T-cell (primary cell): ENCODE results near the gene APLP2. TPM values are rescaled to one million over a fixed set of nuclear protein-coding genes. Genes with fewer than 3 reads are reported as not detected.

Experiments used
- ATAC-seq, 4 experiments: fragments of 200-7000 bp in 3 of 4; fragments of 150-1000 bp in 1 of 4; cut with Tn5 transposase; replicated peaks in 1 of 4; 1 replicate in 3 of 4; 2 replicates in 1 of 4; pipeline ENCODE4 v1.10.0; 2021; ENCODE audit warnings: moderate library complexity in 3 of 4, mild to moderate bottlenecking in 2 of 4, moderate number of reproducible peaks in 1 of 4
- CTCF ChIA-PET, 2 donors: fragments of 300-600 bp; sonication (Branson Sonifier 250); formaldehyde crosslinking; loops; one replicate each; lab custom pipeline; 2022; ENCODE audit warnings: antibody characterized with exemption in 2 of 2; lab: Charles Lee
- POLR2A ChIA-PET, 2 donors: fragments of 300-600 bp; sonication (Branson Sonifier 250); formaldehyde crosslinking; loops; one replicate each; lab custom pipeline; 2022; ENCODE audit warnings: antibody characterized with exemption in 2 of 2; lab: Charles Lee
- DNase-seq, 35 experiments: peaks; one replicate each; pipeline versions ENCODE4 v3.0.0 to v3.0.0-alpha.2; 2013 to 2023
- H3K27ac ChIP-seq: one replicate; pipeline ENCODE4 v1.5.1; 2013; ENCODE audit warnings: low read length
- H3K27me3 ChIP-seq, 2 experiments: replicated peaks in 1 of 2; 1 replicate in 1 of 2; 2 replicates in 1 of 2; pipeline versions ENCODE4 v1.6.1 to v1.7.0; 2013; ENCODE audit warnings: low read length in 1 of 2, mixed read lengths in 1 of 2; ENCODE audit not compliant: control insufficient read depth in 2 of 2, insufficient read depth in 2 of 2; ENCODE audit errors: extremely low read depth in 1 of 2
- H3K36me3 ChIP-seq, 2 donors: 1 replicate in 1 of 2; 2 replicates in 1 of 2; pipeline versions ENCODE4 v1.6.1 to v1.7.0; 2013; ENCODE audit warnings: low read length in 1 of 2; ENCODE audit not compliant: control insufficient read depth in 2 of 2, insufficient read depth in 1 of 2; ENCODE audit errors: extremely low read depth in 1 of 2
- H3K4me1 ChIP-seq, 2 experiments: 1 replicate in 1 of 2; 2 replicates in 1 of 2; pipeline versions ENCODE4 v1.6.1 to v1.7.0; 2013; ENCODE audit warnings: low read length in 2 of 2, mixed read lengths in 1 of 2; ENCODE audit not compliant: insufficient read depth in 2 of 2, control insufficient read depth in 1 of 2; ENCODE audit errors: extremely low read depth in 1 of 2
- H3K4me3 ChIP-seq, 2 donors: 1 replicate in 1 of 2; 2 replicates in 1 of 2; pipeline versions ENCODE4 v1.5.1 to v1.7.0; 2013; ENCODE audit warnings: mild to moderate bottlenecking in 2 of 2, low read length in 1 of 2, moderate library complexity in 1 of 2; ENCODE audit not compliant: control insufficient read depth in 1 of 2; ENCODE audit errors: extremely low read depth in 1 of 2
- H3K9me3 ChIP-seq: 2 replicates; pipeline ENCODE4 v1.7.0; 2013
- H3K27ac Mint-ChIP-seq, 2 donors: one replicate each; pipeline ENCODE4 v1.8.0; 2020 to 2021; ENCODE audit warnings: mild to moderate bottlenecking in 2 of 2, mixed read lengths in 2 of 2
- H3K27me3 Mint-ChIP-seq, 2 donors: one replicate each; pipeline ENCODE4 v1.8.0; 2021 to 2022; ENCODE audit warnings: mixed read lengths in 2 of 2
- H3K36me3 Mint-ChIP-seq: one replicate; pipeline ENCODE4 v1.8.0; 2021; ENCODE audit warnings: mixed read lengths
- H3K4me1 Mint-ChIP-seq, 3 donors: one replicate each; pipeline ENCODE4 v1.8.0; 2020 to 2022; ENCODE audit warnings: mixed read lengths in 3 of 3, mild to moderate bottlenecking in 1 of 3
- H3K4me3 Mint-ChIP-seq, 3 donors: one replicate each; pipeline ENCODE4 v1.8.0; 2020 to 2022; ENCODE audit warnings: mild to moderate bottlenecking in 3 of 3, mixed read lengths in 3 of 3, moderate library complexity in 3 of 3
- H3K9me3 Mint-ChIP-seq, 3 donors: one replicate each; pipeline ENCODE4 v1.8.0; 2020 to 2022; ENCODE audit warnings: mixed read lengths in 3 of 3
- WGBS: methylation state at CpG from one replicate; pipeline ENCODE4 v1.1.5; 2013; ENCODE audit warnings: missing lambda C conversion rate; ENCODE audit not compliant: insufficient coverage; 5-methylcytosine and 5-hydroxymethylcytosine counted together
- total RNA-seq, 35 experiments: library from RNA in 6 of 35; stranded (reverse) in 6 of 35; fragments of 120-200 nt in 1 of 35; gene quantifications; one replicate each; pipeline versions ENCODE4 v1.2.1 to v1.2.4 and lab custom pipeline; 2013 to 2026

APLP2 gene
- total RNA-seq, 5 donors from 2014 or later (not counting 1 experiment from before 2014, with no cell fraction given) = 36.4 to 61.9 (median 51.0) TPM

DNA sequence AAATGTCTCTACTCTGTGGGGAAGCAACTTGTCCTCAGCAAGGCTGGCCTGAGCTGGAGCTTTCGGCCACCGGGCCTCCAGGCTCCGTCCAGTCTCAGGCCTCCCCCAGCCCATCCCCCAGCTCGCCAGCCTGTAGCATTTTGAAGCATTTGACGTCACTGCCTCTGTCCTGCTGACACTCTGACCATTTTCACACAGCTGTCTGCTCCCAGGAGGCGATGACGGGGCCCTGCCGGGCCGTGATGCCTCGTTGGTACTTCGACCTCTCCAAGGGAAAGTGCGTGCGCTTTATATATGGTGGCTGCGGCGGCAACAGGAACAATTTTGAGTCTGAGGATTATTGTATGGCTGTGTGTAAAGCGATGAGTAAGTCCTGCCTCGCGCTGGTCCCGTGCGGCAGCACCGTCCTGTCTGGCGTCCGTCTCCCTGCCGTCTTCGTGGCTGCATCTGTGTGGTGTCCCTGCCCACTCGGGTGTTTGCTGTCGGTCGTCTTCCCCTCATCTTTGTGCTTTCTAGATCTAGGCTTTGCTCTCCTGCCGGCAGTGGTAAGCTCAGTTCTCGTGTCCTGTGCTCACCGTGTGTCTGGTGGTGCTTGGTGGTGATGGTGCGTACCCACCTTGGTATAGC lies 53.8 kb downstream of the APLP2 start:
- H3K4me1 ChIP-seq = peaks cover 16 to 32% of the 10 kb centered on the region in 2 experiments
- Mint-ChIP-seq H3K4me1 (peaks cover 35 to 42% (median 39%) of the 10 kb centered on the region in 3 donors), H3K27ac (no peak overlapping the region), H3K27me3 (no peaks in the 10 kb centered on the region), H3K36me3 (peaks cover 31% of the 10 kb centered on the region), H3K9me3 (no peaks in the 10 kb centered on the region), H3K4me3 (no peak overlapping the region)
- H3K27ac ChIP-seq = no peak overlapping the region
- ChIA-PET POLR2A (no interaction called here), CTCF (no interaction called here)
- DNase-seq = no peak
- no peaks in the 10 kb centered on the region for H3K9me3 ChIP-seq
- H3K27me3 ChIP-seq = no peaks in the 10 kb centered on the region
- no peak overlapping the region for H3K4me3 ChIP-seq
- ATAC-seq = no peak
- peaks cover 2 to 51% of the 10 kb centered on the region in 2 donors for H3K36me3 ChIP-seq
- 96% methylated on average over 27 of the region's 32 CpGs for WGBS

DNA sequence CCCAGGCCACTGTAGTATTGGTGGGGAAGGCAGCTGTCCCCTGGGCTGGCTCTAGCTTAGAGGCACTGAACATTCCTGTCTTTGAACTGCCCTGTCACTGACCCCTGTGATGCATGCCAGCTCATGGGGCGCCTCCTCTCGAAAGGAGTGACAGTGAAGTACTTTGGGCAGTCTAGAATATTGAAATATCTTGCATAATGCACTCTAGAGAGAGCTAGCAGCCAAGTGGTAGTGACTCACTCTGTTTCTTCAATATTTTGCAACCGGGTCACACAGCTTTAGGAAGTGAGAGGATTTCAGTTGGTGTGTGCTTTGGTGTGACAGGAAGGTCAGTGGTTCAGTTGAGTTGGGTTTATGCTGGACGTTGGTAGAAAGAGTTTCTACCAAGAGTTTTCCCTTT lies 54.4 kb downstream of the APLP2 start:
- H3K4me1 ChIP-seq = peaks cover 10 to 27% of the 10 kb centered on the region in 2 experiments
- POLR2A ChIA-PET = no interaction called here

DNA sequence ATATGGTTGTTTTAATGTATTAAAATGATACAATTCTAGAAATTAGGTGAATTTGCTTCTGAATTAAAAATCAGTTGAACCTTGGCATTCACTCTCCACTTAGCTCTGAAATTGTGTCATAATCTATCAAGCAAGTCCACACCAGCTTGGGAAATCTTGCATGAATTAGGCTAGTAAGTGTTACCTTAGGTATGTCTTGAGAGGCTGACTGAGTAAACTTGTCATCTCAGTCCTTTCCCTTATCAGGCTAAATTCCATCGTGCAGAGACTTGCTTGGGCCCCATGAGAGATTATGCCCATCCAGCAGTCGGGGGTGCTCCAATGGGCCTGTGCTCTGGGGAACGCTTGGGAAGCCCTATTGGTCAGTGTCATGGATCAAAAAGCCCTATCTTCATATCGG lies 55.9 kb downstream of the APLP2 start:
- ChIA-PET POLR2A (interaction anchor here in 1 of 2 donors (0.6 kb wide), 1 partner anchor 20 kb away, joined by 3 read pairs; no protein-coding TSS in a partner anchor), CTCF (no interaction called here)
- DNase-seq = no peak
- ATAC-seq = no peak
- Mint-ChIP-seq H3K27me3 (no peaks in the 10 kb centered on the region), H3K36me3 (peaks cover 45% of the 10 kb centered on the region), H3K4me3 (no peak overlapping the region), H3K27ac (no peak overlapping the region), H3K4me1 (peaks cover 18 to 21% (median 19%) of the 10 kb centered on the region in 3 donors), H3K9me3 (no peaks in the 10 kb centered on the region)
- no peaks in the 10 kb centered on the region for H3K9me3 ChIP-seq
- H3K4me1 ChIP-seq = peaks cover 4 to 17% of the 10 kb centered on the region in 2 experiments
- H3K36me3 ChIP-seq = peaks cover 2 to 63% of the 10 kb centered on the region in 2 donors
- 92% methylated on average over 3 of the region's 4 CpGs for WGBS
- no peak overlapping the region for H3K27ac ChIP-seq
- no peaks in the 10 kb centered on the region for H3K27me3 ChIP-seq
- H3K4me3 ChIP-seq = no peak overlapping the region

More for the DNA sequence above, 54.4 kb downstream of the APLP2 start:
- Mint-ChIP-seq H3K9me3 (no peaks in the 10 kb centered on the region), H3K27me3 (no peaks in the 10 kb centered on the region), H3K4me3 (no peak overlapping the region), H3K36me3 (peaks cover 34% of the 10 kb centered on the region), H3K27ac (no peak overlapping the region), H3K4me1 (peaks cover 30 to 37% (median 33%) of the 10 kb centered on the region in 3 donors)
- H3K27ac ChIP-seq = no peak overlapping the region
- H3K9me3 ChIP-seq = no peaks in the 10 kb centered on the region
- CTCF ChIA-PET = no interaction called here
- ATAC-seq (no peak), DNase-seq (peak in 5 of 35 experiments; percentile 3 to 48 (median 14))
- peaks cover 2 to 57% of the 10 kb centered on the region in 2 donors for H3K36me3 ChIP-seq
- no peak overlapping the region for H3K4me3 ChIP-seq
- H3K27me3 ChIP-seq = no peaks in the 10 kb centered on the region
- WGBS = 92% methylated on average over 2 of the region's 4 CpGs

DNA sequence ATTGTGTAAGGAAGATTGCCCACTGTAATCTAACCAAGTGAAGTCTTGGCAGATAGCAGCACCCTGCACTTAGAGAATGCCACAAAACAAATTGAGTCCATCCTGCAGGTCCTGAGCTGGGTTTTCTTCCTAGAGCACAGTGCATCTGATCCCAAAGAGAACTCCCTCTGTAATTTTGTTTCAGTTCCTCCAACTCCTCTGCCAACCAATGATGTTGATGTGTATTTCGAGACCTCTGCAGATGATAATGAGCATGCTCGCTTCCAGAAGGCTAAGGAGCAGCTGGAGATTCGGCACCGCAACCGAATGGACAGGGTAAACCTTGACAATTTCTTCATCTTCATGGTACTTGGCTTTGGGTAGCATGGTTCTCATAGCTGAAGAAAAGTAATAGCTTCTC lies 56.8 kb downstream of the APLP2 start:
- 100% methylated on average over 5 of the region's 5 CpGs for WGBS

DNA sequence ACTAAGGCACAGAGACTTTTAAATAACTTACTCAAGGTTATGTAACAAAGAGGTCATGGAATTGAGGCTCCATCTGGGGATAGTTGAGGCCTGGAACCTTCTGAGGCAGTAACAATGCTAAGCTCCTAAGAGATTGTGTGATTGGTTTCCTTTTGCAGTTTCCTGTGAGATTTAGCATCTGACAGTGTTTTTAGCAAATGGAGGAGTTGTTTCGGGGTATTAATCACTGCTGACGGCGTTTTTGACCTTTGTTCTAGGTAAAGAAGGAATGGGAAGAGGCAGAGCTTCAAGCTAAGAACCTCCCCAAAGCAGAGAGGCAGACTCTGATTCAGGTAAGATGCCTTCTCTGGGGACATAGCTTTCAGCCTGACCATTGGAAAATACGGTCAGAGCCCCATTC lies 57.8 kb downstream of the APLP2 start:
- Mint-ChIP-seq H3K36me3 (peaks cover 41% of the 10 kb centered on the region), H3K27ac (no peak overlapping the region), H3K4me1 (peaks cover under 1 to 2% (median under 1%) of the 10 kb centered on the region in 3 donors), H3K4me3 (no peak overlapping the region), H3K27me3 (no peaks in the 10 kb centered on the region), H3K9me3 (no peaks in the 10 kb centered on the region)
- POLR2A ChIA-PET = interaction anchor here (0.6 to 0.8 kb wide), 2 partner anchors 12 to 314 kb away, joined by 4 to 6 read pairs; no protein-coding TSS in a partner anchor
- Histone ChIP-seq H3K27ac (no peak overlapping the region), H3K27me3 (no peaks in the 10 kb centered on the region), H3K4me3 (no peak overlapping the region), H3K4me1 (no peaks in the 10 kb centered on the region), H3K36me3 (peaks cover 2 to 67% of the 10 kb centered on the region in 2 donors), H3K9me3 (no peaks in the 10 kb centered on the region)
- WGBS = no CpG with 5 or more reads among the region's 4 CpGs
- ATAC-seq (no peak), DNase-seq (no peak)
- CTCF ChIA-PET = interaction anchor here (0.5 to 1.2 kb wide), 6 partner anchors 10 to 386 kb away, joined by 3 to 7 read pairs (median 4); no protein-coding TSS in a partner anchor

More for the DNA sequence above, 56.8 kb downstream of the APLP2 start:
- Histone ChIP-seq H3K4me1 (peaks cover 4 to 10% of the 10 kb centered on the region in 2 experiments), H3K27ac (no peak overlapping the region), H3K9me3 (no peaks in the 10 kb centered on the region), H3K36me3 (peaks cover 2 to 68% of the 10 kb centered on the region in 2 donors), H3K27me3 (no peaks in the 10 kb centered on the region), H3K4me3 (no peak overlapping the region)
- no peak for DNase-seq
- Mint-ChIP-seq H3K4me3 (no peak overlapping the region), H3K27me3 (no peaks in the 10 kb centered on the region), H3K9me3 (no peaks in the 10 kb centered on the region), H3K4me1 (peaks cover 10 to 12% (median 10%) of the 10 kb centered on the region in 3 donors), H3K36me3 (peaks cover 47% of the 10 kb centered on the region), H3K27ac (no peak overlapping the region)
- ATAC-seq = no peak
- CTCF ChIA-PET = interaction anchor here (0.7 to 1.2 kb wide), 4 partner anchors 12 to 197 kb away, joined by 3 to 4 read pairs (median 3); no protein-coding TSS in a partner anchor
- POLR2A ChIA-PET = interaction anchor here in 1 of 2 donors (0.8 kb wide), 1 partner anchor 11 kb away, joined by 6 read pairs; no protein-coding TSS in a partner anchor

DNA sequence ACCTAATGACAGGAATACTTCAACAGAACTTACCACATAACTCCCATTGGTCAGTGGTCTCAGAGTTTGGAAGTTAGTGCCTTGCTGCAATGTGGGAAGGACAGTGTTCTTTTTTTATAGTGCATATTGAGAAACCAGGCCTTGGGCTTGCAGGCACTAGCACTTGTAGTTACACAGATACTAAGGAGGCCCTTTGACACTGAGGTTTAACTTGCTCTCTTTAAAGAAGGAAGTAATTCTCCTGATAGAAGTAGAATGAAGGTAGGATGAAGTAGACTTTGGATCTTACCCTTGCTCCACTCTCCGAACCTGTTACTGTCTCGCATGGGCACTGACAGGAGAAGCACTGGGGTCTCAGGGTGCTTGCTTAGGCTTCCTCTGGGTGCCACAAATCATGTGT lies 58.9 kb downstream of the APLP2 start:
- no peak for ATAC-seq
- Histone ChIP-seq H3K36me3 (peaks cover 0 to 62% of the 10 kb centered on the region in 2 donors), H3K27ac (no peak overlapping the region), H3K9me3 (no peaks in the 10 kb centered on the region), H3K4me1 (no peaks in the 10 kb centered on the region), H3K4me3 (no peak overlapping the region), H3K27me3 (no peaks in the 10 kb centered on the region)
- ChIA-PET CTCF (interaction anchor here in 1 of 2 donors (7.2 kb wide), 1 partner anchor 205 kb away, joined by 118 read pairs; no protein-coding TSS in a partner anchor), POLR2A (no interaction called here)
- Mint-ChIP-seq H3K4me3 (no peak overlapping the region), H3K27ac (no peak overlapping the region), H3K4me1 (no peaks in the 10 kb centered on the region), H3K9me3 (no peaks in the 10 kb centered on the region), H3K36me3 (peaks cover 35% of the 10 kb centered on the region), H3K27me3 (no peaks in the 10 kb centered on the region)
- WGBS = 100% methylated on average over 2 of the region's 2 CpGs
- no peak for DNase-seq
